ENCODE measurements around the gene SETBP1.

- TF ChIP-seq POLR2A (IDR thresholded peaks at IDR 0.05) (no peak), CTCF (IDR thresholded peaks at IDR 0.05) (no peak)
Observed at GRCh38 chr18:44767807-44768206, 87.1 kb downstream of the SETBP1 start.

Data from lower leg skin (tissue), 3 donors.